Activated gamma-delta T cell (primary cell): Measurements from ENCODE around the gene ASF1B.

Source experiments
- DNase-seq: peaks from one replicate; lab custom pipeline; 2025; lab: John Stamatoyannopoulos, UW

The ASF1B gene

GRCh38 chr19:14110650-14111049 lies 25.7 kb downstream of the ASF1B start:
- DNase-seq = no peak

GRCh38 chr19:14107581-14108461 lies 28.6 kb downstream of the ASF1B start:
- no peak for DNase-seq

DNA sequence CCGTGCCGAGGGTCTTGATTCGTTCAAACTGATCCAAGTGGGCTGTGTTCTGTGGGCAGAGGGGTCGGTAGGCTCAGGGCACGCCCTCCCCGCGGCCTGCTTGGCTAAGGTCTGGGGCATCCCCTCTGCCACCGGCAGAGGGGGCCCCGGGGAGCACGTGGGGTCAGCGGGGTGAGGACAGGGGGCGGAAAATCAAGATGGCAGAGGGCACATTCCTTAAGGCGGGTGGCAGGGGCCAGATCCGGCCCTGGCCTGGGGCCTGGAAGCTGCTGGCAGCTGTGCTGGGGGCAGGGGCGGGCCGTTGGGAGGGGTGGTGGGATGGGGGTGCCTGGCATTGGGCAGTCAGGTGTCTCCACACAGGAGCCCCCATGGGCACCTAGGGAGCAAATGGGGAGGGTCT lies 29.5 kb downstream of the ASF1B start:
- DNase-seq = no peak

- no peak for DNase-seq
Observed at GRCh38 chr19:14105680-14106079, 30.7 kb downstream of the ASF1B start.

- DNase-seq = no peak
Observed at GRCh38 chr19:14103310-14103709, 33.1 kb downstream of the ASF1B start.

DNA sequence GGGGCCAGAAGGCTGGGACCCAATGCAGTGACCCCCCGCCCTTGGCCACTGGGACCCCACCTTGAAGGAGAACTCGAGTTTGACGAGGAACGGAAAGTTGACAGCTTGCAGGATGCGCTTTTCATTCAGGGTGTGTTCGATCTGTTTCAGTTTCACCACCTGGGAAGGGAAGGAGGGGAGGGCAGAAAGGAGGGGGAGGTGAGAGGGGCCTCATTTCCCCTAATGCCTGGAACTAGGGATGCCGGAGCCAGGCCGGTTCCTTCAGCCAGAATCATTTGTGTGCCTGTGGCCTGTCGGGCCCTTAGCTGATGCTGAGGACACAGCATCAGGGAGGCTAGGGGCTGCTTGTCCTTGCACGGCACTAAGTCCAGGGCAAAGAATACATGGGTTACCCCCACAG lies 33.6 kb downstream of the ASF1B start:
- no peak for DNase-seq

- no peak for DNase-seq
Observed at GRCh38 chr19:14102102-14102696, 34.2 kb downstream of the ASF1B start.

- DNase-seq = no peak
Observed at GRCh38 chr19:14101003-14101545, 35.3 kb downstream of the ASF1B start.

DNA sequence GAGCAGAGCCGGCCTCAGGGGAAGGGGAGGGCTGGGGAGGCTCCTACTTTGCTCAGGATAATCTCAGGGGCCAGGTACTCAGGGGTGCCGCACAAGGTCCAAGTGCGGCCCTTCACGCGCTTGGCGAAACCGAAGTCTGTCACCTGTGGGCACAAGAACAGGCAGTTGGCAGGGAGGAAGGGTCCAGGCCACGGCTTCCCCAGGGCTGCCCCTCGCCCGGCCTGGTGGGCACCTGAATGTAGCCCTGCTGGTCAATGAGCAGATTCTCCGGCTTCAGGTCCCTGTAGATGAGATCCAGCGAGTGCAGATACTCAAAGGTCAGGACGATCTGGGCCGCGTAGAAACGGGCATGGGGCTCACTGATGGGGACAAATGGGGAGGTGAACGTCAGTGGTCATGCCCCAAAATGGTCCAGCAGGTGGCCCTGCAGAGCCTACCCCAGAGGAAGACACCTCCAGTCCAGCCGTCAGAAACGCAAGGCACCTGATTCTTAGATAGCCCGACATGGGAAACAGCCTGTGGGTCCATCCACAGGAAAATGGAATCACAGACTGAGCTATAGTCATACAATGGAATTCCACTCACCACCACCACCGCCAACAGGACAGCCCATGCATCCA lies 38.7 kb downstream of the ASF1B start:
- DNase-seq = no peak

DNA sequence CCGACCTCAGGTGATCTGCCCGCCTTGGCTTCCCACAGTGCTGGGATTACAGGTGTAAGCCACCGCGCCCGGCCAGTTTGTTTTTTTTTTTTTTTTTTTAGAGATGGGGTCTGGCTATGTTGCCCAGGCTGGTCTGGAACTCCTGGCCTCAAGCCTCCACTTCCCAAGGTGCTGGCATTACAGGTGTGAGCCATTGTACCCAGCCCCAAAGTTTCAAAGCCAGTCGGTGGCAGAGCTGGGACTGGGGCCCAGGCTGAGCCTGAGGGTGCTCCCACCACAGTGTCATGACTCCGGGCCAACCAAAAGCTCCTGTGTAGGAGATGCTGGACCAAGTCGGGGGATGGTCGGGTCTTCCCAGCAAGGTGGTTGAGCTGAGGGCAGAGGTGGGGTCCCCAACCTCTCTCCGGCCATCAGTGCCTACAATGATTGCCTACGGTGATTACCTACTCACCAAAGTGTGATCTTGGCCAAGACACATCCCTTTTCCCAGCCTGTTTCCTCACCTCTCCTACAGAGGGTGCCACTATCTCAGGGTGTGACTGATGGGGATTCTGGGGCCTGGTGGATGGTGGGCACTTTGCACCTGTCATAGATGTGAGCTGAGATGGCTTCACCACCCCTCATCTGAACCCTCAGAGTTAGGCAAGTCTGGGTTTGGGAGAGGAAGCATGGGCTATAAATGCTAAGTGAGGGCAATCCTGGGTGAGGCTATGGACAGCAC lies 40.0 kb downstream of the ASF1B start:
- no peak for DNase-seq

- no peak for DNase-seq
Observed at GRCh38 chr19:14094854-14095253, 41.5 kb downstream of the ASF1B start.

DNA sequence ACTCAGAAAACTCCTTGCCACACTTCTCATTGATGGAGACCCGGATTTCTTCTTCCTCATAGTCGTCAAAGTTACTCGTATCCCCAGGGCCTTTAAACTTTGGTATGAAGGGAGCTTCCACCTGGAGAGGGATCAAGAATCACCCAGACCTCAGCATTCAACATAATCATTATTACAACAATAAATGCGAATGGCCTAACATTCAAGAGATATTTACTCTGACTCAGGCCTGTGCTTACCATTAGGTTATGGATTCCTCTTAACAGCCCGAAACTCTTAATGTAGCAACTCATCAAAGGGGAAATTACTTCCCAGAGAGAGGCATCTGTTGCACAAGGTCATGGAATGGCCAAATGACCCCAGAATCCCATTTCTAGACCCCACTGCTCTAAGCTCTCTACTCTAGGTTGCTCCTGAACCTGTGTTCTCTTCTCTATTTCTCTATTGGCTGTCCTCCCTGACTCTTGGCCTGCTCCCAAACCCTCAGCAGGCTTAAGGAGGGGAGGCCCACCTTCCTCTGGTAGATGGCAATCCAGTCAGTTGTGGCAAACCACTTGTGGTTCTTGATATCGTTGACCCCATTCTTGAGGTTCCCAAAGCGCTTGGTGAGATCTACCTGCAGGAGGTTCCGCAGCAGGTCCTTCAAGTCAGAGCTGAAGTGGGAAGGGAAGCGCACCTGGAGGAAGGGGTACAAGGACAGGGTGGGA lies 43.1 kb downstream of the ASF1B start:
- DNase-seq = no peak

- no peak for DNase-seq
Observed at GRCh38 chr19:14091813-14092462, 44.5 kb downstream of the ASF1B start.

DNA sequence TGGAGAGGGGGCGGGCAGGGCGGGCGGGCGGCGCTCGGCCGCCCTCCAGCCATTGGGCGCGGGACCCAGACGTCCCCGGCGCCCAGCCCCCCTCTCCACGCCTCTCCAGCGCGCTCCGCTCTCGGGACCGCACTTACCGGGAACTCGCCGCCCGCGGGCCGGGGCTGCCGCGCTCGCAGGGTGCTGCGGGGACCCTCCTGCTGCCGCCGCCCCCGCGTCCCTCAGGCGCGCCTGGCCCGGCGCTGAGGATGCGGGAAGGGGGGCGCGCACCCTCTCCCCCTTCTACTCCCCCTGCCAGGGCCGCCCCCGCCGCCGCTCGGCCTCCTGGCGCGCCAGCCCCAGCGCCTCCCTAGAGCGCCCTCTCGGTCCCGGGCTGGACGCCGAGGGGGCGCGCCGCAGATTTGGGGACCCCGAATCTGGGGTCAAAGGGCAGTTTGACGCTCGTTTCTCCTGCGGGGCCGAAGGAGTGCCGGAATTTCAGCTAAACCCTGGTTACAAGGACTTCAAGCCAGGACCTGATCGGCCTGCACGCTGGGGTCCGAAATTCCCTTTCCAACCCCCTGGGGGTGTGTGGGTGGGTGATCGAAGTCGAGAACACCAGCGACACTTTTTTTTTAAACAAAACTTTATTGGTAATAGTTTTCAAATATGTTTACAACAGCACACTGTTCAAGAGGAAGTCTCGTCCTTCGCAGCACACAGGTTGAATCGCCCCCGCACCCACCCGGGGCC lies 45.1 kb downstream of the ASF1B start:
- DNase-seq = peak; percentile 69

GRCh38 chr19:14090509-14091080 lies 45.8 kb downstream of the ASF1B start, which contains the start of gene SAMD1:
Gene SAMD1 (minus strand): TSS chr19:14090751.
- DNase-seq = peak; percentile 77

DNA sequence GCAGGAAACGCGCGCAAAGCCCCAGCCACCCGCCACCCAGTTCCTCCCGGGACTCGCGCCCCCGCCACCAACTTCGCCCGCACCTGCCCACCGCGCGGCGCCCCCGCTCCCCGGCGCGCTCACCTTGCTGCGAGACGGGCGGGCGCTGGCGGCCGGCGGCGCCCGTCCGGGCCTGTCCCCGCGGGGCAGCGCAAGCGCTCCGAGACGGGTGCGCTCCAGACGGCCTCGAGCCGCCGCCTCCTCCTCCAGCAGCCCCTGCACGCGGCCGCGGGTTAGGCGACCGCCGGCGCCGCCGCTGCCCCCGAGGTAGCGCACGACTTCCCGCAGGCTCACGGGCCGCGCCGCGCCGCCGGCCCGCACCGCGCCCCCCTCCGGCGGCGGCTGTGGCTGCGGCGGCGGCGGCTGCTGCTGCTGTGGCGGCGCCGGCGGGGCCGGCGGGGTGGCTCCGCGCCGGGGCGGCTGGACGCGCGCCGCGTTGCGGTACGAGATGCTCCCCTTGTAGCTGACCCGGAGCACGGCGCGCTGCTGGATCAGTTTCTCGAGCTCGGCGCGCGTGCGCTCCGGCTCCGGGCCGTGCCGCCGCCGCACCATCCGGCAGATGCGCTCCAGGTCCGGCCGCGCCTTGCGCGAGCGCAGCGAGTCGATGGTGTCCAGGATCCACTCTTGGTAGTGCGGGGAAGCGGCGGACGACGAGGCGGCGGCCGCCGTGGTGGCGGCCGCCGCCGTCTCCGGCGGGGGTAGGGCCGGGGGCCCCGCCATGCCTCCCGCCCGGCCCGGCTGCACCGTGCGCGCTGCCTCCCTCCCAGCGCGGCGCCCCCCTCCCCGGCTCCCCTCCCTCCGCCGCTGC lies 46.5 kb downstream of the ASF1B start:
- DNase-seq = peak; percentile 43

DNA sequence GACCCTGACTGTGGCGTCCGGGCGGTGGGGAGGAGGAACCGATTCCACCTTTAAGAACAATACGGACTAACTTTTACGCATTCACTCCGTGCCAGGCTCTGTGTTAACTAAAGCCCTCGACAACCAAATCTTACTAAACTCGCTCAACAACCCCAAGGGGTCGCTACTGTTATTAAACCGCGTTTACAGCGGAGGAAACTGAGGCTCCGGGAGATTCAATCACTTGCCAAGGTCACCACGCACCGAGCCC lies 47.1 kb downstream of the ASF1B start:
- DNase-seq = no peak

DNA sequence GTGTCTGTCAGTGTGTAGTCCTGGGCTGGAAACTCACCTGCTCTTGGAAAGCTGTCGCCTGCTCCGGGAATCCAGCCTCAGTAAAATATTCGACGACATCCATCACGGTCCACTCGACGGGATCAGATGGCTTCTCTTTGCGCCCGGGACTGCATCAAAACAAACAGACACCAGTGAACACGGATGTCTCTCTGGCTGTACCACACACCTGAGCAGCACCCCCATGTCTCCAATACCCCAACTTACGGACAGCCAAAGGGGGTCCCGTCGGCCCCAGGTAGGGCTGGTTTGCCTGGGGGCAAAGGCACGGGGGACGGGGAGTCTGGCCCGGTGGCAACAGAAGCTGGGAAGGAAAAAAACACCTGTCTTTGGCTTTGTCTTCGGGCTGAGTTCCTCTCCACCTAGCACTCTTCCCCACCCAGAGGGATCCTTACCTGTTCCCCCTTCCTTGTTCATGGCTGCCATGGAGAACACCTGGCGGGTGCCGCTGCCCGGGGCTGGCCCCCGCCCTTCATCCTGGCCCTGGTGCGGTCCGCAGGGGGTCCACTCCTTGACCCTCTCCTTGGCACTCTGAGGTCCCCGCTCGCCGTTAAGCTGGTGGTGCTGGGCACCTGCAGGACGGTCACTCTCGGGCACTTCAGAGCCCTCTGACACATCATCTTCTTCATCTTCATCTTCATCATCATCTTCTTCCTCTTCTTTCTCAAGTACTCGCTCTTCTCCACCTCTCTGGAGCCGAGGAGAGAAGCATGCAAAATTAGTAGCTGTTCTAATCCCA lies 47.6 kb downstream of the ASF1B start:
- no peak for DNase-seq
